ENCODE data around the gene ESRRG.
"Not testable (repeated sequence)": the region's sequence is repeated elsewhere in the genome, so short reads cannot be mapped to it uniquely, and the experiment has no call there.

Gene ESRRG

GRCh38 chr1:216723274-216723780 is at the start of gene ESRRG:
Gene ESRRG, minus strand, starts transcription at chr1:216723429. Its CDS starts 130 bp downstream, at chr1:216723299.
- DNase-seq = no peak

- DNase-seq = no peak
Measured at GRCh38 chr1:216771922-216772321, 48.7 kb upstream of the ESRRG start.

DNA sequence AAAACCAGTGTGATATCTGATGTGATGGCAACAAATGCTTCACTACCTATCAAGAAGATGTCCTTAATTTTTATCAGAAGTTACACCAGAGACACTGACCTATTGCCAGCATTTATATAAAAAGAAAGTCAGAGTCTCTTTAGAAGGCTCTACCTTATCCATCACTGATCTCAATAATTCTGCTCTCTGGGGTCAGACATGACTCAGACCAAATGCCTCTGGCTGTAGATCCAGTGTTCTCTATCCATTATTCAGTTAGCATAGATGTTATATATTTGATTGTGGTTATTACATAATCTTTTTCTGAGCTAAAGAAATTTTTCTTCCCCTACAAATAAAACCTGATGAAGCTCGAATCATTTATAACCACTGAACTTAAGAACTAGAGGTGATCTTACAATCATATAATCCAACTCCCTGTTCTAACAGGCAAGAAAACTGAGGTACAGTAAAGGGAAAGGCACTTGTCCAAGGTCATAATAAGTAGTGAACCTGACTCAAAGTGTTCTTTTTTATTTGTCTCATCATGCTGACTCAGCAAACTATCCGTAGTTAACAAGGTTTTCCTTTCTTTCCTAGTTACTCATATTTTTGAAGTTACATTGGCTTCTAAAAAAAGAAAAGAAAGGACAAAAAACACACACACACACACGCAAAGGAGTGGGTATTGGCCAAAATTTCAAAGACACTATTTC is 43.6 kb upstream of the ESRRG start:
- no peak for DNase-seq

DNA sequence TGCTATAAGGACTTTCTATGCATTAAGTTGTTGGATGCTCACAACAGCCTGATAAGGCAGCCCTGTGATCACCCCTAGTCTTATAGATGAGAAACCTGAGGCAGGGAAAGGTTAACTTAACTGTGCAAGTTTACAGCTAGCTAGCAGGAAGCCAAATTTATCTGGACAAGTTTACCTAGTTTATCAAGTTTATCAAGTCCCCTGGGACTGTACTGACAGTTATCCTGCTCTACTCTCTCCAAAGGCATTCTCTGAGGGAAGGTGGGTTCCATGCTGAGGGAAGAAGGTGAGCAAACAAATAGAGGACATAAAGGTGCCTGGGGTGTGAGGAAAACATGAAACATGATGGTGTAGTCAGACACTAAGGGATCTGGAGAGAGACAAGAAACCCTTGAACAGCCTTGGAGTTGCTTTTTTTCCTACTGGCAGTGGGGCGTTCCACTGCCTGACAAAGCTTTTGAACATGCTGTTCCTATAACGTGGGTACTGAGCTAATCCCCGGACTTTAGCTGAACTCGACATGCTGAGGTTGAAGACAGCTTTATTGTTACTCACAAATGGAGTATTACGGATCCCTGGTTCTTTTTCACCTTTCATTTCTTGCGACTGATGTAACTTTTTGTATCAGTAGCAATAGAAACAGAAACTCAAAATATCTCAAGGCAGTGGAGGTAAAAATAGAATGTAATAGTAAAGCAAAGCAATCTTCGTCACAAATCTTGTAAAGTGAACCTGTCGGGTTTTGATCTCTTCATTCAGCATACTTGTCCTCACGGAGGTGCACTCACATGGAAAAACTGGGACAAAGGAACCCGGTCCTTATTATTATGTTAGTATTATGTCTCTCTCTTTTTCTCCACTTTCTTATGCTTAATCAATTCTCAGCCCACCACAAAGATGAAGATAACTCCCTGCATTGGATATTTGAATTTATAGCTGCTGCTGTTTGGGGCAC is 42.4 kb upstream of the ESRRG start:
- DNase-seq = no peak

- DNase-seq = no peak
Measured at GRCh38 chr1:216758161-216758560, 34.9 kb upstream of the ESRRG start.

DNA sequence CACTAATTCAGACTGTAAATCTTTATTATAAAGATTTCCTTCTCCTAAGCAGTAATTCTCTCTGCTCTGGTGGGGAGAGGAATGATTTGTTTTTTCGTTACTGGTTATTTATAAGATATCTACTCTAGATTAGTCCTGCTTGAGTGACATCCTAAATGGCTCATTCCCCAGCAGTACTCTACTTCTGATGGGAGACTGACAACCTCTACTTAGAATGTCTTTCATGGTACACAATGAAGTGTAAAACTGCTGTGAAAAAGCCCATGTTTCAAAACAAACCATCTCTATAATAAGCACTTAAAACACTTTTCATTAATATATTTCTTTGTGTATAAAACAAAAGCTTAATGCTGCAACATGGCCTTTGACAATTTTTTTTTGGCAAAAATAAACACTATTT is 33.9 kb upstream of the ESRRG start:
- no peak for DNase-seq

DNA sequence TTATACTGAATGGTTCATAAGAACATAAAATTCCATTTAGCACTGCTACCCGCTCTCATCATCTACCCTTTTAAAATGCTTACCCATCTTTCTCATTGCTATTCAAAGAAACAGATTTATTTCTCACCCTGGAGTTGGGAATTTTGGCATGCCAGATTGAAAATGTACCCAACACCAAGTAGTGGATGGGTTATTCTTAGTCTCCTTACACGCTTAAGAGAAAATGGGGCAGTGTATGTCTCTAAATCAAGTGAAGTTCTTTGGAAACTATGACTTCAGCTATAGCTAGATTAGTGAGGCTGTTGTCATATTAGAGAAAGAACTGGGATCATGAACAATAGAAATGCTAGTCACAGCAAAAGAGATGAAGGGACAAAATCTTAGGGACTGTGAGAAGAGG is 27.7 kb upstream of the ESRRG start:
- DNase-seq = no peak

DNA sequence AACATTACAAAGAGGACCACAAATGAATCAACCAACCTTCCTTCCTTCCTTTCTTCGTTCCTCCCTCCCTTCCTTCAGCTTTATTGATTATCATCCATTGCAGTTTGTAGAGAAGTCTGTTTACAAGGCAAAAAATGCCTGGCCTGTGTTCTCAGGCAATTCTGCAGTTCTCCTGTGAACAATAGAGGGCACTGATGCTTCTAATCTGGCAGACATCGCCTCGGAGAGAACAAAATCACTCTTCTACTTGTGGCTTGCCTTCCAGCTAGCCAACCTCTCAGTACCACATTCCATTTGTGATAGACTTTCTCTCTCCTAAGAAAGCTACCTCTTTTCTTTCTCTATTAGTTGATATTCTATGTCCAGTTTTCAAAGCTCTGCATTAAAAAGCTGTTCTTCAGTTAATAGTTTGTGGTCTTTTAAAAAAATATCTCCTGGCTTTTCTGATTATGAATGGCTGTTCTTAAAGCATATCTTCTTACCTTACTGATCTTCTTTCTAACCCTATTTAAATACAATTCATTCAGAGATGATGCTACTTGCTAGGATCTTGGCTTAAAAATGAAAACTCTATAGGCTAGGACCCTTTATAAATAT is 26.9 kb upstream of the ESRRG start:
- DNase-seq = no peak

DNA sequence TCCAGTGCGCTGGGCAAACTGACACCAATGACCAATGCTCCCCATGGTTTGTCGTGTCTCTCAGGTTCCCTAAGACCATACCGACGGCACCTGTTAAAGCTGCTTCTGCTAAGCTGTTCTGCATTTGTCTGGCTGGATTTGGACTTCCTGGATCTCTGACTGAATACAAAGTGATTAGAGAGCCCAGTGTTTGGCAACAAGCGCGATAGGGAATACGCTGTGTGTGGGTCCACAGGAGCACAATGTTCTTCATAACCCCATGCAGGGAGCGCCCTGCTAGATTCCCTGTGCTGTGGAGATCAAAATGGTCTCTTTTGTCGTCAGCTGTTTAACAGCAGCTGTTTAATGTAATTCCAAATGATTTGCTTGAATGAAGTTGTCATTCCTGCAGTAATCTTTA is 26.0 kb upstream of the ESRRG start:
- no peak for DNase-seq

- DNase-seq = no peak
Measured at GRCh38 chr1:216742625-216743024, 19.4 kb upstream of the ESRRG start.

- DNase-seq = no peak
Measured at GRCh38 chr1:216740331-216740730, 17.1 kb upstream of the ESRRG start.

DNA sequence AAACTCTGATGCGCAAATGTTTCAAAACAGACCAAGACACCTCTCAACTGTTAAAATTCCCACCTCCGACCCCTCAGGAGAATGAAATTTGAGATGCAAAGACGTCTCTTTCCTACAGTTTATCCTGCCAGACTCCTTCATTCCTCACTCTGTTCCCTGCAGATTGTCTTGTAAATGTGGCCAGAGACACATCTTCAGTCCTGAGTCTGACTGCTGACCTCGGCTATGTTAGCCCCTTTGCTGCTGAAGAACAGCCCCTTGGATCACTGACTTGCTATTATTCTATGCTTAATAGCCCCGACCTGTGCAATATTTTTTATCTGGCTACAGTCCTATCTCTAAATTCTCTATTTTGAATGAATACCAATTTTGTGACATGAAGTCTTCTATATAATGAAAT is 16.6 kb upstream of the ESRRG start:
- DNase-seq = no peak

GRCh38 chr1:216732121-216732520 is 8.9 kb upstream of the ESRRG start:
- no peak for DNase-seq

DNA sequence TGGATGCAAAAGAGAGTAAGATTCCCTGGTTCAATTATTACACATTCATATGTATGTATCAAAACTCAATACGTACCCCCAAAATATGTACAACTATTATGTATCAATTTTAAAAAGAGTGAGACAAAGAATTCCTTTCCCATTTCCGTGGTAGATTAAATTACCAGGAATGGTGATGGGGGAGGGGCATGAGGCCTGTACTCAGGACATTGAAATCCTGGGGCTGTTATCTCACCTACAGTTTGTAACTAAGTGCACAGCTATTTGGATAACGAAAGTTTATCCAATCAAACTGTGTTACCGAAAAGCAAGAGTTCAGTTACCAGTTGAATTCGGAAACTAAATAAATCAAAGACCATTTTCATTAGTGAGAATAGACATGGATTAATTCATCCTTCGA is 8.3 kb upstream of the ESRRG start:
- DNase-seq = no peak

DNA sequence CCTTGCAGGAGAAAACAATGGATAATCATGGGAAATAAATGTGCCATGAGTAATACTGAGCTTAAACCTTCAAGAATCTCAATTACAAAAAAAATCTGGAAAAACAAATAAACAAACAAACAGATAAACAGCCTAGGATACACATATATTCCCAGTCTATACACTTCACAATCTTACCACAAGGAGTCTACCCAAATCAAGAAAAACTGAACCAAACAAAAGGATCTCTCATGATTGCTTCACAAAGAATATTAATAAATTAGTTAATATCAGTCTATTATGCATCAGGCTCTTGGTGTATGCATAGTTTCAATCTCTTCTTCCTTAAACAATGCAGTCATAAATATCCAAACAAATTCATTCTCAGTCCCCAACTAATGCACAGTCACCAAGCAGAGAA is 3.2 kb upstream of the ESRRG start:
- DNase-seq = no peak

DNA sequence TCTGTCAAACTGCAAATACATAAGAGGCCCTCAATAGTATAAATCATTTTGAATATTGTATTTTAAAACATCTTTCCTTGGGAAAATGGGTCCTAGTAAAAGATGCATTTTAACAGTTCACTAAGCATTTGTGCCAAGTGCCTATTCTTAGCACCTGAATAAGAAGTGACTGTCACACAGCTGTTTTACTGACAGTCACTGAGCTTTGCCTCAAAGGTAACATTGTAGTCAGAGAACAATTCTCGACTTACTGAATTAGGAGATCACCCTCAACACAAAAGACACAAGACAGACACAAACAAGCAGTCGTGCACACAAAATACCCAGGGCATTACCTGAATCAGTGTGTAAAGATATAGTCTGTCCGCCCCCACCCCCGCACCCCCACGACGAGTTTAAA is 408 bp downstream of the ESRRG start:
- no peak for DNase-seq

- DNase-seq = no peak
Measured at GRCh38 chr1:216721863-216722262, 1.4 kb downstream of the ESRRG start.

- DNase-seq = no peak
Measured at GRCh38 chr1:216721062-216721461, 2.2 kb downstream of the ESRRG start.

GRCh38 chr1:216711712-216712111 is 11.5 kb downstream of the ESRRG start:
- no peak for DNase-seq

DNA sequence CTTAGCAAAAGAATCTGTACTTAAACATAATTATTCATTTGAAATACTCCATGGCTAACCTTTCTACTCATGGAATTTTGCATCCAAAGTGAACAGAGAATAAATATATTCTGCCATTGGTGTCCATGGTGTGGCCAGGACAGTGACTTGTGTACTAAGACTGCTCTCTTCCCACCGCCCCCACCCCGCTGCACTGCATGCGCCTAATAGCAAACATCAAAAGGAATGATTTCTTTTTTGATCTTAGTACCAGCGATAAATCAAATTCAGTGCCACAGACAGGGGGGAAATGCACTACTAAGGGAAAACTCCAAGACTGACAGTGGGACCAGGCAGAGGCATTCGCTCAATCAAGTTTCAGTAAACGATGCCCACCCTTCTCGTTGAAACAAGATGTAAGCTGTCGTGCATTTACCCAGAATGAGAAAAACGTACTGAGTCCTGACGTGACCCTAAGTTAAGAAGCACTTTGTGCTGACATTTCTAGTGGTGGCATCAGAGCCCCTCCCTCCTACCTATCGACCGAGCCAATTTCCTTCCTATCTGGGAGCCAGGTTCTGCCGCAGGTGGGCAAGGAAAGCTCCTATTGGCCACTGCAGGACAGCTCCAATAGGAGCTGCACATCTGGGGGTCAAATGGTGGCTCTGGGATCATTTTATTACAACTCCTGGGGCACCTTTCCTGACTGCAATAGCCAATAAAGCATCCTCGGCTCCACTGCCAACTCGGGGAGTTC is 12.5 kb downstream of the ESRRG start:
- no peak for DNase-seq

GRCh38 chr1:216710055-216710454 is 13.2 kb downstream of the ESRRG start:
- no peak for DNase-seq

DNA sequence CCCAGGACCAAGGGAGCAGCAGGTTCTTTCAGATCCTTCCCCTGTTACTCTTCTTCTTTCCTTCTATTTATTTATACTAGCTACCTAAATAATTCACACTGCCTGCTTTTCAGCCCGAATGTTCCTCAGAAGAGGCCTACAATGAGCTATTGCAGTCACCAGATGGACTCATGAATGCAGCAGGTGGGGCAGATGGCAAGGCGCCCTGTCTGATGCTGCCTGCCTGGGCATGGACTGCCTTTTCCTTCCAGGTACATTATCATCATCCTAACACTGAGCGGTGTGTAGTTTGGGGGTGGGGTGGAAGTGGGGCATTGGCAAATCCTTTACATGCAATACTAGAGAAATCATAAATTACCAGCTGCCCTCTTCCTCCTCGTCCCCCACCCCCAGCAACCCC is 17.6 kb downstream of the ESRRG start:
- no peak for DNase-seq

DNA sequence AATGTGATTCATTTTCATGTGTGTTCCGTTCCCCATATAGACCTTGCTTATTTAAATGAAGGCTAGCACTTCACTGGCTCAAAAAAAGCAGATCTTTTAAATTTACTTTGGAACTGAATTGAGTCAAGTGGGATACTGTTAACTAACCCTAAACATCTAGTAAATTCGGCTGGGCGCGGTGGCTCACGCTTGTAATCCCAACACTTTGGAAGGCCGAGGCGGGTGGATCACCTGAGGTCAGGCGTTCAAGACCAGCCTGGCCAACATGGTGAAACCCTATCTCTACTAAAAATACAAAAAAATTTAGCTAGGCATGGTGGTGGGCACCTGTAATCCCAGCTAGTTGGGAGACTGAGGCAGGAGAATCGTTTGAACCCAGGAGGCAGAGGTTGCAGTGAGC is 19.2 kb downstream of the ESRRG start:
- not testable (repeated sequence) for DNase-seq

Measured in activated CD8-positive, alpha-beta memory T cell treated with anti-CD3 and anti-CD28 coated beads for 24 hours (primary cell).